ENCODE data around the gene SRRM3. TPM values are rescaled to one million over a fixed set of nuclear protein-coding genes. Genes with fewer than 3 reads are reported as not detected.

Gene SRRM3
- total and polyA plus RNA-seq, 2 experiments from 2014 or later: 8.6 to 13.8 TPM

GRCh38 chr7:76336094-76336493, 134.4 kb downstream of the SRRM3 start (continued):
- TF ChIP-seq ZNF114 (CRISPR knock-in tag; IDR thresholded peaks at IDR 0.05): no peak
- no peak for TF ChIP-seq CREB1 (CRISPR knock-in tag; IDR thresholded peaks at IDR 0.05; ENCODE audit: low read depth)
- TF ChIP-seq, protein P1, sequence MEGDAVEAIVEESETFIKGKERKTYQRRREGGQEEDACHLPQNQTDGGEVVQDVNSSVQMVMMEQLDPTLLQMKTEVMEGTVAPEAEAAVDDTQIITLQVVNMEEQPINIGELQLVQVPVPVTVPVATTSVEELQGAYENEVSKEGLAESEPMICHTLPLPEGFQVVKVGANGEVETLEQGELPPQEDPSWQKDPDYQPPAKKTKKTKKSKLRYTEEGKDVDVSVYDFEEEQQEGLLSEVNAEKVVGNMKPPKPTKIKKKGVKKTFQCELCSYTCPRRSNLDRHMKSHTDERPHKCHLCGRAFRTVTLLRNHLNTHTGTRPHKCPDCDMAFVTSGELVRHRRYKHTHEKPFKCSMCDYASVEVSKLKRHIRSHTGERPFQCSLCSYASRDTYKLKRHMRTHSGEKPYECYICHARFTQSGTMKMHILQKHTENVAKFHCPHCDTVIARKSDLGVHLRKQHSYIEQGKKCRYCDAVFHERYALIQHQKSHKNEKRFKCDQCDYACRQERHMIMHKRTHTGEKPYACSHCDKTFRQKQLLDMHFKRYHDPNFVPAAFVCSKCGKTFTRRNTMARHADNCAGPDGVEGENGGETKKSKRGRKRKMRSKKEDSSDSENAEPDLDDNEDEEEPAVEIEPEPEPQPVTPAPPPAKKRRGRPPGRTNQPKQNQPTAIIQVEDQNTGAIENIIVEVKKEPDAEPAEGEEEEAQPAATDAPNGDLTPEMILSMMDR (conservative IDR thresholded peaks at IDR 0.05; ENCODE audit: low read depth in 2 of 2): no peak
- no peak for TF ChIP-seq EZH2 (IDR thresholded peaks at IDR 0.05; ENCODE audit: low read depth, unreplicated experiment)
- TF ChIP-seq JUNB (IDR thresholded peaks at IDR 0.05; ENCODE audit: unreplicated experiment): no peak

Other genes with a start within 250 kb of the SRRM3 start
- 12.7 TPM in 2 replicates for gene TMEM120A, start 207.3 kb upstream of the SRRM3 start, total RNA-seq (2014; rRNA removed; shearing (Covaris generic))
- gene TMEM120A, start 207.3 kb upstream of the SRRM3 start, polyA plus RNA-seq (2016; fragmentation: Nextera tagmentation; extraction: Ambion mirVana): 22.3 and 27.1 TPM in 2 replicates
- gene STYXL1, start 153.9 kb upstream of the SRRM3 start, total RNA-seq (2014; rRNA removed; shearing (Covaris generic)): 28.0 and 47.5 TPM in 2 replicates
- 38.3 and 39.2 TPM in 2 replicates for gene STYXL1, start 153.9 kb upstream of the SRRM3 start, polyA plus RNA-seq (2016; fragmentation: Nextera tagmentation; extraction: Ambion mirVana)
- 126 and 150 TPM in 2 replicates for gene MDH2, start 153.8 kb upstream of the SRRM3 start, total RNA-seq (2014; rRNA removed; shearing (Covaris generic))
- 163 and 180 TPM in 2 replicates for gene MDH2, start 153.8 kb upstream of the SRRM3 start, polyA plus RNA-seq (2016; fragmentation: Nextera tagmentation; extraction: Ambion mirVana)
- 47.5 and 48.1 TPM in 2 replicates for gene HSPB1, start 100.8 kb downstream of the SRRM3 start, total RNA-seq (2014; rRNA removed; shearing (Covaris generic))
- 437 and 458 TPM in 2 replicates for gene HSPB1, start 100.8 kb downstream of the SRRM3 start, polyA plus RNA-seq (2016; fragmentation: Nextera tagmentation; extraction: Ambion mirVana)
- 179 and 180 TPM in 2 replicates for gene YWHAG, start 157.1 kb downstream of the SRRM3 start, total RNA-seq (2014; rRNA removed; shearing (Covaris generic))
- 82.2 and 97.0 TPM in 2 replicates for gene YWHAG, start 157.1 kb downstream of the SRRM3 start, polyA plus RNA-seq (2016; fragmentation: Nextera tagmentation; extraction: Ambion mirVana)
- gene SSC4D, start 207.8 kb downstream of the SRRM3 start, total RNA-seq (2014; rRNA removed; shearing (Covaris generic)): 11.4 and 12.7 TPM in 2 replicates
- gene SSC4D, start 207.8 kb downstream of the SRRM3 start, polyA plus RNA-seq (2016; fragmentation: Nextera tagmentation; extraction: Ambion mirVana): 4.9 and 9.7 TPM in 2 replicates
- gene ZP3, start 223.1 kb downstream of the SRRM3 start, total RNA-seq (2014; rRNA removed; shearing (Covaris generic)): 4.3 and 5.1 TPM in 2 replicates
- gene ZP3, start 223.1 kb downstream of the SRRM3 start, polyA plus RNA-seq (2016; fragmentation: Nextera tagmentation; extraction: Ambion mirVana): 9.6 and 15.2 TPM in 2 replicates

All from GM23338 (cell line).